ENCODE results near the gene FUT1. TPM values are rescaled to one million over a fixed set of nuclear protein-coding genes. Genes with fewer than 3 reads are reported as not detected.

The FUT1 gene
- total RNA-seq, 1 experiment from 2014 or later, result 11.5 TPM

DNA sequence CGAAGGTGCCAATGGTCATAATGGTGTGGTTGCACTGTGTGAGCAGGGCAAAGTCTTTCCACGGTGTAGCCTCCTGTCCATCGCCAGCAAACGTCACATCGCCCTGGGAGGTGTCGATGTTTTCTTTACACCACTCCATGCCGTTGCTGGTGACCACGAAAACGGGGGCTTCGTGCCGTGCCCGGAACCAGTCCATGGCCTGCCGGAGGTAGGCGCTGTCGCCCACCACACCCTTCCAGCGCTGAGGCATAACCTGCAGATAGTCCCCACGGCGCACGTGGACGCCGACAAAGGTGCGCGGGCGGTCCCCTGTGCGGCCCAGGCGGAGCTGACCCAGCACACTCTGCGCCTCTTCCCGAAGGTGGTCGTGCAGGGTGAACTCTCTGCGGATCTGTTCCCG, 2.1 kb downstream of the FUT1 start:
- H3K9me3 Mint-ChIP-seq, result no peaks in the 10 kb centered on the region
- H3K4me1 Mint-ChIP-seq, result peaks cover 49% of the 10 kb centered on the region
- H3K36me3 Mint-ChIP-seq, result peaks cover 18% of the 10 kb centered on the region; the same call in 1 of the 2 replicates
- ChIA-PET CTCF (interaction anchor here (0.8 kb wide), 1 partner anchor 11 kb away, joined by 3 read pairs; no protein-coding TSS in a partner anchor), POLR2A (interaction anchor here (0.6 kb wide), 1 partner anchor 44 kb away, joined by 3 read pairs; no protein-coding TSS in a partner anchor)
- ATAC-seq (no peak), DNase-seq (ENCODE audit: low spot score) (no peak)
- H3K27ac Mint-ChIP-seq, result no peak overlapping the region
- no peak for TF ChIP-seq FOXK1 (CRISPR knock-in tag; IDR thresholded peaks at IDR 0.05)
- no peak for TF ChIP-seq ZNF138 (CRISPR knock-in tag; conservative IDR thresholded peaks at IDR 0.05)
- TF ChIP-seq, protein P1, sequence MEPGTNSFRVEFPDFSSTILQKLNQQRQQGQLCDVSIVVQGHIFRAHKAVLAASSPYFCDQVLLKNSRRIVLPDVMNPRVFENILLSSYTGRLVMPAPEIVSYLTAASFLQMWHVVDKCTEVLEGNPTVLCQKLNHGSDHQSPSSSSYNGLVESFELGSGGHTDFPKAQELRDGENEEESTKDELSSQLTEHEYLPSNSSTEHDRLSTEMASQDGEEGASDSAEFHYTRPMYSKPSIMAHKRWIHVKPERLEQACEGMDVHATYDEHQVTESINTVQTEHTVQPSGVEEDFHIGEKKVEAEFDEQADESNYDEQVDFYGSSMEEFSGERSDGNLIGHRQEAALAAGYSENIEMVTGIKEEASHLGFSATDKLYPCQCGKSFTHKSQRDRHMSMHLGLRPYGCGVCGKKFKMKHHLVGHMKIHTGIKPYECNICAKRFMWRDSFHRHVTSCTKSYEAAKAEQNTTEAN (CRISPR knock-in tag; IDR thresholded peaks at IDR 0.05), result no peak
- TF ChIP-seq PRRX2 (CRISPR knock-in tag; IDR thresholded peaks at IDR 0.05), result no peak
- TF ChIP-seq, protein P2, sequence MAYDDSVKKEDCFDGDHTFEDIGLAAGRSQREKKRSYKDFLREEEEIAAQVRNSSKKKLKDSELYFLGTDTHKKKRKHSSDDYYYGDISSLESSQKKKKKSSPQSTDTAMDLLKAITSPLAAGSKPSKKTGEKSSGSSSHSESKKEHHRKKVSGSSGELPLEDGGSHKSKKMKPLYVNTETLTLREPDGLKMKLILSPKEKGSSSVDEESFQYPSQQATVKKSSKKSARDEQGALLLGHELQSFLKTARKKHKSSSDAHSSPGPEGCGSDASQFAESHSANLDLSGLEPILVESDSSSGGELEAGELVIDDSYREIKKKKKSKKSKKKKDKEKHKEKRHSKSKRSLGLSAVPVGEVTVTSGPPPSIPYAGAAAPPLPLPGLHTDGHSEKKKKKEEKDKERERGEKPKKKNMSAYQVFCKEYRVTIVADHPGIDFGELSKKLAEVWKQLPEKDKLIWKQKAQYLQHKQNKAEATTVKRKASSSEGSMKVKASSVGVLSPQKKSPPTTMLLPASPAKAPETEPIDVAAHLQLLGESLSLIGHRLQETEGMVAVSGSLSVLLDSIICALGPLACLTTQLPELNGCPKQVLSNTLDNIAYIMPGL (CRISPR knock-in tag; IDR thresholded peaks at IDR 0.05), result no peak
- TF ChIP-seq CTCF (IDR thresholded peaks at IDR 0.05), result no peak
- TF ChIP-seq, protein P3, sequence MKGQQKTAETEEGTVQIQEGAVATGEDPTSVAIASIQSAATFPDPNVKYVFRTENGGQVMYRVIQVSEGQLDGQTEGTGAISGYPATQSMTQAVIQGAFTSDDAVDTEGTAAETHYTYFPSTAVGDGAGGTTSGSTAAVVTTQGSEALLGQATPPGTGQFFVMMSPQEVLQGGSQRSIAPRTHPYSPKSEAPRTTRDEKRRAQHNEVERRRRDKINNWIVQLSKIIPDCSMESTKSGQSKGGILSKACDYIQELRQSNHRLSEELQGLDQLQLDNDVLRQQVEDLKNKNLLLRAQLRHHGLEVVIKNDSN (CRISPR knock-in tag; IDR thresholded peaks at IDR 0.05), result no peak
- TF ChIP-seq ZNF263 (CRISPR knock-in tag; IDR thresholded peaks at IDR 0.05; ENCODE audit: low read depth), result no peak
- no peak for TF ChIP-seq CREM (CRISPR knock-in tag; IDR thresholded peaks at IDR 0.05)
- no peak for TF ChIP-seq TEAD1 (CRISPR knock-in tag; IDR thresholded peaks at IDR 0.05)
- H3K4me3 Mint-ChIP-seq, result peak overlapping the region; percentile 95
- H3K27me3 Mint-ChIP-seq (ENCODE audit: low read depth), result peaks cover 14% of the 10 kb centered on the region

DNA sequence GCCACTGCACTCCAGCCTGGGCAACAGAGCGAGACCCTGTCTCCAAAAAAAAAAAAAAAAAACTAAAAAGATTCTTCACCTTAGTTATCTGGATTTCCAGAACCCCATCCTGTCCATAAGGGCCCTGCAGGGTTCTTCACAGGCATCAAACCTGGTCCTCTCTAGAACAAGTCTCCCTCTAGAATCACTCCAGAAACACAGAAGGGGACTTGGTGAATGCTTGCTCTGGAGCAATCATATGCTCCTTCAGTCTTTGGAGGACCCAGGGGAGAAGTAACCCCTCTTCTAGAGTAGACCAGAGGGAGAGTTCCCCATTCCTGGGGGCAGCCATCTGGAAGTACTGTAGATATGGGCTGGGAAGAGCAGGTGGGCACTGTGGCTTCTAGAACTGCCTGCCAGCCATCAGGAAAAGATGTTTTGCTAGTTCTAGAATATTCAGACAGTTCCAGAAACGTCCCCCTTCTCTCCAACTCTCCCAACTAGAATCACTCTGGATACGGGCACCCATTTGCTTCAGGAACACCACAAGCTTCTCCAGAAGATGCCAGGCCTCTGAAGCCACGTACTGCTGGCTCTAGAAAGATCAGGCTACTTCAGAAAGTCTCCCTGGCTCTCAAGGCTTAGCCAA, 2.8 kb downstream of the FUT1 start:
- ChIA-PET POLR2A (no interaction called here), CTCF (no interaction called here)
- no peak overlapping the region for H3K27ac Mint-ChIP-seq
- no peak overlapping the region for H3K4me3 Mint-ChIP-seq
- peaks cover 43% of the 10 kb centered on the region for H3K4me1 Mint-ChIP-seq
- ATAC-seq (no peak), DNase-seq (ENCODE audit: low spot score) (no peak)
- no peaks in the 10 kb centered on the region for H3K9me3 Mint-ChIP-seq
- H3K27me3 Mint-ChIP-seq (ENCODE audit: low read depth), result peaks cover 14% of the 10 kb centered on the region
- TF ChIP-seq EMX1 (CRISPR knock-in tag; IDR thresholded peaks at IDR 0.05) (no peak), HMGA2 (CRISPR knock-in tag; IDR thresholded peaks at IDR 0.05) (no peak), E2F1 (CRISPR knock-in tag; IDR thresholded peaks at IDR 0.05) (no peak), SP1 (CRISPR knock-in tag; conservative IDR thresholded peaks at IDR 0.05) (no peak), OVOL2 (CRISPR knock-in tag; IDR thresholded peaks at IDR 0.05; ENCODE audit: borderline replicate concordance) (no peak), IRF2 (CRISPR knock-in tag; IDR thresholded peaks at IDR 0.05; ENCODE audit: borderline replicate concordance, low read depth) (no peak), KAT7 (CRISPR knock-in tag; IDR thresholded peaks at IDR 0.05; ENCODE audit: borderline replicate concordance) (no peak), JUN (CRISPR knock-in tag; IDR thresholded peaks at IDR 0.05) (no peak), ZNF138 (CRISPR knock-in tag; conservative IDR thresholded peaks at IDR 0.05) (no peak), SMAD4 (CRISPR knock-in tag; IDR thresholded peaks at IDR 0.05) (no peak), NFE2L1 (CRISPR knock-in tag; IDR thresholded peaks at IDR 0.05) (no peak)
- TF ChIP-seq, protein P4, sequence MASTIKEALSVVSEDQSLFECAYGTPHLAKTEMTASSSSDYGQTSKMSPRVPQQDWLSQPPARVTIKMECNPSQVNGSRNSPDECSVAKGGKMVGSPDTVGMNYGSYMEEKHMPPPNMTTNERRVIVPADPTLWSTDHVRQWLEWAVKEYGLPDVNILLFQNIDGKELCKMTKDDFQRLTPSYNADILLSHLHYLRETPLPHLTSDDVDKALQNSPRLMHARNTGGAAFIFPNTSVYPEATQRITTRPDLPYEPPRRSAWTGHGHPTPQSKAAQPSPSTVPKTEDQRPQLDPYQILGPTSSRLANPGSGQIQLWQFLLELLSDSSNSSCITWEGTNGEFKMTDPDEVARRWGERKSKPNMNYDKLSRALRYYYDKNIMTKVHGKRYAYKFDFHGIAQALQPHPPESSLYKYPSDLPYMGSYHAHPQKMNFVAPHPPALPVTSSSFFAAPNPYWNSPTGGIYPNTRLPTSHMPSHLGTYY (CRISPR knock-in tag; IDR thresholded peaks at IDR 0.05), result no peak
- TF ChIP-seq, protein P5, sequence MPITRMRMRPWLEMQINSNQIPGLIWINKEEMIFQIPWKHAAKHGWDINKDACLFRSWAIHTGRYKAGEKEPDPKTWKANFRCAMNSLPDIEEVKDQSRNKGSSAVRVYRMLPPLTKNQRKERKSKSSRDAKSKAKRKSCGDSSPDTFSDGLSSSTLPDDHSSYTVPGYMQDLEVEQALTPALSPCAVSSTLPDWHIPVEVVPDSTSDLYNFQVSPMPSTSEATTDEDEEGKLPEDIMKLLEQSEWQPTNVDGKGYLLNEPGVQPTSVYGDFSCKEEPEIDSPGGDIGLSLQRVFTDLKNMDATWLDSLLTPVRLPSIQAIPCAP (CRISPR knock-in tag; IDR thresholded peaks at IDR 0.05), result no peak
- TF ChIP-seq, protein P6, sequence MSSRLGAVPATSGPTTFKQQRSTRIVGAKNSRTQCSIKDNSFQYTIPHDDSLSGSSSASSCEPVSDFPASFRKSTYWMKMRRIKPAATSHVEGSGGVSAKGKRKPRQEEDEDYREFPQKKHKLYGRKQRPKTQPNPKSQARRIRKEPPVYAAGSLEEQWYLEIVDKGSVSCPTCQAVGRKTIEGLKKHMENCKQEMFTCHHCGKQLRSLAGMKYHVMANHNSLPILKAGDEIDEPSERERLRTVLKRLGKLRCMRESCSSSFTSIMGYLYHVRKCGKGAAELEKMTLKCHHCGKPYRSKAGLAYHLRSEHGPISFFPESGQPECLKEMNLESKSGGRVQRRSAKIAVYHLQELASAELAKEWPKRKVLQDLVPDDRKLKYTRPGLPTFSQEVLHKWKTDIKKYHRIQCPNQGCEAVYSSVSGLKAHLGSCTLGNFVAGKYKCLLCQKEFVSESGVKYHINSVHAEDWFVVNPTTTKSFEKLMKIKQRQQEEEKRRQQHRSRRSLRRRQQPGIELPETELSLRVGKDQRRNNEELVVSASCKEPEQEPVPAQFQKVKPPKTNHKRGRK (CRISPR knock-in tag; IDR thresholded peaks at IDR 0.05; ENCODE audit: borderline replicate concordance), result no peak
- peaks cover 18% of the 10 kb centered on the region; the same call in 1 of the 2 replicates for H3K36me3 Mint-ChIP-seq
